GM19025 (cell line): ENCODE data around the gene GNAS-AS1.

Experiments
- ATAC-seq: cut with Tn5 transposase; IDR thresholded peaks from one replicate; pipeline ENCODE4 v1.9.1; 2021; ENCODE audit warnings: mild to moderate bottlenecking, low read depth, moderate library complexity; ENCODE audit not compliant: unreplicated experiment

The GNAS-AS1 gene

DNA sequence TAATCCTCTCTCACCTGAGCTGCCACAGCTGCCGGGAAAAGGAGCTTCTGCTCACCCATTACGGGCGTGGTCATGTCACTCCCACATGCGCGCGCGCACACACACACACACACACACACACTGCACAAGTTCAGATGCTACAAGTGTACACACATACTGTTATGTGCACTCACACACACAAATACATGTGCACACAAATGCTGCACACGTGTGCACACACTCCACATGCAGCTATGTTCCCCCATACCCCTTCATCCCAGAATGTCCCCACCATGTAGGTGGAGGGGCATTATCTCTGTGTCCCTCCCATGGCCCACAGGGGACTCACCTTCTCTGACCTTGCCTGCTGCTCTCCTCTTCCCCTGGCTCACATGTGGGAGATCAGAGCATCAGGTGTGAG, 37.3 kb downstream of the GNAS-AS1 start:
- no peak for ATAC-seq

DNA sequence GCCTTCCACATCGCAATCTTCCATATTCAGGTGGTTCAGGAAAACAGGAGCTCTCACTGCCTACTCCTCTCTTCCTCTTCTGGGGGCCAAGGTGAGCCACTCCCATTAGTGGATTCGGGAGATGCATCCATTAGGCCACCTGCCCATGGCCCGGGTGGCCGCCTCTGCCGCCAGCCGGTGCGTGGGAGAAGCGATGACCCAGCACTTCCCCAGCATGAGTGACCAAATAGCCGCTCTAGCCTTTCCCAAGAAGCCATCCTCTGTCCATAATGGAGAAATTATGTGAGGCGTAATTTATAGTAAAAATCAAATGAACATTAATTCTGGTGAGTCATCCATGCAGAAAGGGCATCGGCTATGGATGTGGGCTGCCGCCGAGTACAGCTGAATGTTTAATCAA, 39.4 kb downstream of the GNAS-AS1 start:
- no peak for ATAC-seq

DNA sequence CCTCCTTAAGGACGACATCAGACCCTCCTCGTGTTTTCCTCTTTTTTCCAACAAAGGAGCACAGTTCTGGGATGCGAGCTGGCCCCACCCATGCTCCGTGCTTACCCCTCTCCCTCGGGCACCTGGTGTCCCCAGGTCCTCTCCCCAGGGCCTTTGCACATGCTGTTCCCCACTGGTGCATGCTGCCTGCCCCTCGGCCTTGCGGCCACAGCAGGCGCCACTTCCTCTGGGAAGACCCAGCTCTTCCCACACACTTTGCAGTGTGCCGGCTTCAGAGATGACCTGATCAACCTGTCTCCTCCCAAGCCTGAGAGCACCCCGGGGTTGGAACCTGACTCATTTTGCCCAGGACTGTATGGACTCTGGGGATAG, 39.8 kb downstream of the GNAS-AS1 start:
- ATAC-seq, result no peak

DNA sequence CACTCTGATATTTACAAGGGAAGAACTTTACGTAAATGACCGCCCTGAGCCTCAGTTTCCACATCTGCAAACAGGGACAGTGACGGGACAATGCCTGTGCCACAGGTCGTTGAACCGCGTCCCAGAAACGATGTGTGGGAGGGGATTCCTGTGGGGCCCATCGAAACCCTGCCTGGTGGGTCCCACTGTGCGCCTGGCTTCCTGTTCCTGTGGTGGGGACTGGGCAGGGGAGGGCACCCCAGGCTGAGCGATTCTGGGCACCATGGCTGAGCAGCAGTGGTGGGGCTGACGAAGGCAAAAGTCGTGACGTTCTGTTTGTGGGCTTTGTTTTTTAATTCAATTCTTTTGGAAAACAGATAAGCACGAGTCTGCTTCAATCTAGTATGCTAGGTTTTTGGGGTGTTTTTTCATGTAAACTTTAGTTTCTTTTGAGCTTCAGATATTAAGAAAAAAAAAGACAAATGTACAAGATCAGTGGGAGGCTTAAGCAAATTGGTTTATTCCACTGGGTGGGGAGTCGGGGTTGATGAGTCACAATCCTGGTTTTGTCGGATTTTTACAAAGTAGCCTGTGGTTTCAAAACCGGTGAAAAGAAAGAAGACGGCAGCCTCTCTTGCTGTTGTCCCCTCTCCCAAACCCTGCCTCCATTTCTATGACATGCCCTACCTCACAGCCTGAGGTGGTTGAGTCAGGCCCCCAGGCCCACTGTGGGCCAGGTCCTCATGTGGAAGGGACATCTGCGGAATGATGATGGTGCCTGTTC, 40.4 kb downstream of the GNAS-AS1 start:
- no peak for ATAC-seq

DNA sequence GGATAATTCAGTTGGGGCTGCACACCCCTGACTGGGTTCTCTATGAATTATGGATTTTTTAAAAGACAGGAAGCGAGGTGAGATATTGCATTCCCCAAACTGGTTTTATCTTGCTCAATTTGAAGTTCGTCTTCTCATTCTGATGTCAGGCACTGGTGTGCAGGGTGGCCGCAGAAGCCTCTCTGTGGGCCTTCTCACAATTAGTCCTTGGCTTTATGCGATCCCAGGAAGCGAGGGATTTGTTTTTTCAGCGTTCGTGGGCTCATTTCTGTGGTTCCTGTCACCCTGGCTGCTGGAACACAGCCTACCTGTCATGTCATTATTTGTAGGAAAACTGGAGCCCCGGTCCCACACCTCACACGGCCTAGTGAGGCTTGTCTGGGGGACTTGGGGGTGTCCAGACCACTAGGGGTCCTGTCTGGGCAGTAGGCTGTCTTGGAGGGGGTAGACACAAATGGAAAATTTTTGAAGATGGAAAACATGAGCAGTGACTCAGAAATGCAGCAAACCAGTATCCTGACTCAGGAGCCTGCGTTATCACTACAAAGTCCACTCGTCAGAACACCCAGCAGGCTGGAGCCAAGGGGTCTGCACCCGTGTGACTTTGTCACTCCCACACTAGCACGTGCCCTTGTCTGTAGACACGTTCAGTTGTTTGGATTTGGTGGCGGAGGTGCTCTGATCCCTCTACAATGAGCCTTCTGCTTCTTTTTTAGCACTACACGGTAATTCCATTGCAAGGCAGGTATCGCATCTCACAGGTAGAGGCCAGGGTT, 42.2 kb downstream of the GNAS-AS1 start:
- no peak for ATAC-seq

DNA sequence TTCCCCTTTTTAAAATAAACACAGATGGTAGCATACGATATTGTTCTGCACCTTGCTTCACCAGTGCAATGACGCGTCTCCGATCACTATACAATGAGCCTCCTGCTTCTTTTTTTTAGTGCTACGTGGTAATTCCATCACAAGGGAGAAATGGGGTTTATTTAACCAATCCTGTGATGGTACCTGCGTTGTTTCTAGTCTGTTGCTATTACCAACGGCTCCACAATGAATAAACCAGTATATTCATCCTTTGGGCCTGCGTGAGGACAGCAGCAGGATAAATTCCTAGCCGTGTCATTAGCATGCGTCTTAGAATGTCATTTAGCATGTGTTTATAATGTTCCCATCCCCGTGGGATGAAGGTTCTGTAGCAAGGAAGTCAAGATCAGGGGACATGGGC, 42.9 kb downstream of the GNAS-AS1 start:
- ATAC-seq, result no peak

DNA sequence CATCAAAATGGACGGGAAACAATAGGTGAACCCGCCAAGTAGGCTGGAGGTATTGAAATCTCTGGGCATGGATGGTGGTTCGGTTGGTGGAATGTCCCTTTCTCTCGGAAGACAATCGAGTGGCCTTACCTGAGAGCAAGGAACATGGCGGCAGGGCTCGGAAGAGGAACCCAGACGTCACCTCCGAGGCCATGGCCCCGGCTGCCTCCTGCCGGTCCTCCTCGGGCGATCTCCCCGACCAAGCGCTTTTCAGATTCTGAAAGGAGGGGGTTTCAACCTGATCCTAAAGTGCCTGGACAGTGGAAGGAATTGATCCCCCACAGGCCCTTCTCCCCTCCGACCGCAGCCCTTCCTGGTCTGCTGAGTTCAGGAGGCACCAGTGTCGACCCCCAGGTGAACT, 47.2 kb downstream of the GNAS-AS1 start:
- no peak for ATAC-seq

DNA sequence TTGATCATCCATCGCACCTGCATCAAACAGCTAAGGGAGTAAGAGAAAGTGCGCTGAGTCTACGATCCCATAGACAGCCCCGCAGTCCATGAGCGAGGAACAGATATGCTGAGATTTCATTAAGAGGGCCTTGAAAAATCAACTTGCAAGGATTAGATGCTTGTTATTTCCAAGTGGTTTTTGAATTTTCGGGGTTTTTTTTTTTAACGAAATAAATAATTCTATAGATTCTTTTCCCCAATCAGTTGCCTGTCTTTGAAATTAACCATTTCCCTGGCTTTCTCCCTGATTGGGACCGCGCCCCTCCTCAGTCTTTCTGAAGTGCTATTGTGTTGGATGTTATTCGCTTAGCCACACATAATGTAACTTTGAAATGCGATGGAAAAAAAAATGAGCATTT, 48.6 kb downstream of the GNAS-AS1 start:
- ATAC-seq, result no peak

DNA sequence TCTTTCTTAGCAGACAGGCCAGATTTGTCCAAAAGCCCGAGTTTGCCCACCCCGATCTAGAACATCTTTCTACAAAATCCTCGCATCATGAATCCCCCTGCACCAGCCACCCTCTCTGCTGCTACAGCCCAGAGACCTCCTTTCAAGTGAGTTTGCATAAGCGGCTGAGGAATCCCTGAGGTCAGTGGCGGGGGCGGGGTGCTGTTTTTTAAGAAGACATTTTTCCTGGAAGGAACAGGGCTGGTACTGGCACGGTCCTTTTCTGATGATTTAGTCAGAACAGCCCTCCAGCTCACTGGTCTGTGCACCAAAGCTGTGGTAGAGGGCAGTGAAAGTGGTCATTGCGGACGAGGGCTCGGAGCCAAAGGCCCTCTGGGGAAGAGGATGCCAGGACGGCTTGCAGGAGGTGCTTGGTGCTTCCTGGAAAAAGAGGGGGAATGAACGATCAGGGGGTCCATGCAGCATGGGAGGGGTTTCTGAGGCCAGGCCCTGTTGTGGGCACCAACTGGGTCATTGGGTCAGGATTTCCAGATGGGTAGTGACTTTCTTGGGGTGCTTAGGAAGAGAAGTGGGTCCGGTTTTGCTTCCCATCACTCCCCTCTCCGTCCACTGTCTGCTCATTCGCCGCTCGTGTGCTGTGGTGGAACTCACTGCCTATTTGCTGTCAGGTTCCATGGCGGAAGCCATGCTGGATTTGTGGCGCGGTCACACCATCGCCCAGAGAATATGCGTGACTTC, 50.4 kb downstream of the GNAS-AS1 start:
- ATAC-seq, result no peak

DNA sequence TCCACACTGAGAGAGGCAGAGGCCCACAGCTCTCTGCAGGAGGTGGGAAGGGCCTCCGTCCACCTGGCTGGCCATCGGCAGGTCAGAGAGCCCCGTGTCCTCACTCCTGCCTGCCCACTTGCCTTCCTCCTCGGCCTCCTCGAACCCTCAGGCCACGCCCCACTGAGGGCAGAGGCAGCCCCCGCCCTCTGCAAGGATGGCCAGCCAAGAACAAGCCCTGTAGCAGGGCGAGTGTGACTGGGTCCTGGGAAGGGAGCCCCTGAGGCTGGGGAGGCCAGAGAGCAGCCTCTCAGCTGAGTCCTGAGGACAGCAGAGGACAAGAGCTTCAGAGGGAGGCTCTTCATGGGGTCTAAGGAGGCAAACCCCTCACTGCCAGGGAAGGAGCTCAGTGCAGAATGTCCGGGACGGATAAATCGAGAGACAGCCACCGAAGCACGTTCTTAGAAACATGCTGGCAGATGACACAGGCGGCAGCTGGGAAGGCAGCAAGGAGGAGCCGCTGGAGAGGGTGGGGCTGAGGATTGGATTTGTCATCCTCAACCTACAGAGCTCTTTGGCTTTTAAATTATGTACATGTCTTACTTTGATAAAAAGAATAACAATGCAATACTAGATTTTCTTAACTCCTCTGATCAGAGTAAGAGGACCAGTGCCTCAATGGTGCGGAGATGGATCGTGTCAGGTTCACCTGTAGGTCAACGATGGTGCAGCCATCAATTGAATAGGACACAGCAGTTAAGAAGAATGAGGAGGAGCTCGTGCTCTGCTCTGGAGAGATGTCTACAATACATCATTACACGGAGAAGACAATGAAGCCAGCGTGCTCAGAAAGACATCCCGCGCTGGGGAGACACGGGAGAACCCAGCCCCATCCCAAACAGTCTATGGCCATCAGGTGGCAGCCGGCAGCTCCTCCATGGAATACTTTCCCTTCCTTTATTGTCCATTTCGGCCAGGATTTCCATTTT, 53.0 kb downstream of the GNAS-AS1 start:
- no peak for ATAC-seq

DNA sequence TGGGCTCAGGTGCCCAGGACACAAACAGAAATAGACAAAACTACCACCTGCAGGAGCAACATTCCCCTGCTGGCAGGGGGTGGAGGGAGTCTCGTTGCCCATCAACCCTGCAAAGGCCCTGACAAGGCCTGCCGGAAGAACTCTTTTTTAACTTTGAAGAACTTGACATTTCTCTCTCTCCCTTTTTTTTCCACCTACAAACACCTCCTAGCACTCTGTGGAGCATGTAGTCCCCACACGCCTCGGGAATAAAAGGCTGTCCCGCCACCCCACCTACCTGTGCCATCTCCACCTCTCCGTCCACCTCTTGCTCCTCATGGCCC, 54.8 kb downstream of the GNAS-AS1 start:
- no peak for ATAC-seq

DNA sequence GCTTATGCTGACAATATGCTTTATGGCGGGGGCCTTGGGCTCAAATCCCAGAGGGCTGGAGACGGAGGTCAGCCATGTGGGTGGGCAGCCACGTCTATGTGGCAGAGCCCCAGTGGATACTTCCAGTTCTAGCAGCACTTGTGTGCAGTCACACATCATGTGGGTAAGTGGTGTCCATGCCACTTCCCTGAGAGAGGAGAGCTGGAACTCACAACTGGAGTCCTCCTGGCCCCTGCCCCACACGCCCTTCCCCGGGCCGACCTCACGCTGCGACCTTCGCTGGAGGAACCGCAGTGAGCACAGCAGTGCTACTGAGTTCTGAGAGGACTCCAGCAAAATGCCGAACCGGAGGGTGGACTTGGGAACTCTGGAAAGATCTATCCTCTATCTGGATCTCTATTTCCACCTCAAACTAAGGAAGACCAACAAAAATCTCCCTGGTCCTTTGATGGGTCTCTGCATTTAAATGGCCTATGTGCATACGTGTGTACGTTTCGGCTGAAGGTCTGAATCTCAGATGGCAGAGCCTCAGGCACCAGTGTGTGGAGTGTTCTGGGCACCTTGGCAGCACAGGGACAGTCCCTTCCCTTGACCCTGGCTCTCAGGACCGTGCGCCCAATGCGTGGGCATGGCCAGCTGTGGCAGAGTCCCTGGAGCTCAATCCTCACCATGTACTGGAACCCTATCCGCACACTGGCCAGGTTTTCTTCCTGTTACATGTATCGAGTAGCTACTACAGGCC, 55.4 kb downstream of the GNAS-AS1 start:
- ATAC-seq, result no peak

DNA sequence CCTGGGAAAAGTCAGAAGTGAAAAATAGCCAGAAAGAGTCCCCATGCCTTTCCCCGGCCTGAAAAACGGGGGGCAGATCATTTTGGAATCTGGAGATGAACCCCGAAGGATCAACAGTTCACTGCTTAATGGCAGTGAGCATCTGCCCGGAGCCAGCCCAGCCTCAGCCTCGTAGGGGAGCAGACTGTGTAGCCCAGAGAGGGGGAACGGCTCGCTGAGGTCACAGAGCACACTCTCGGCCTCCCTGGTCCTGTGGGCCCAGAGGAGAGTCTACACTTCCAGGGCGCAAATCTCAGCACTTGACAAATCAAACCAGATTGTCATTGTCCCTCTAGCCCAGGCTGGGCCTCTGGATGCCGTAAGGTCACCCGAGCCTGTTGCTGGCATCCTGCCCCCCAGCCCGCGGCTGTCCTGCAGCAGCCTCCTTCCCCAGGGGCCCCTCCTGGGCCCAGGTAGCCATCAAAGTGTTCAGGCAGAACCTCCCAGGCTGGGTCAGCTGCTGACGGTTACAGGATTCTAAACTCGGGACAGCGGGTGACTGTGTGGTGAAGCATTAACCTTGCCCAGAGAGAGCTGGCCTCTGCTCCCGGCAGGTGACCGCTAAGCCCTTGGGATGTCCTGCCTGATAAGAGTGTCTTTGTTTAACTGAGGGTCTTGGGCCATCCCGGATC, 56.1 kb downstream of the GNAS-AS1 start:
- no peak for ATAC-seq

DNA sequence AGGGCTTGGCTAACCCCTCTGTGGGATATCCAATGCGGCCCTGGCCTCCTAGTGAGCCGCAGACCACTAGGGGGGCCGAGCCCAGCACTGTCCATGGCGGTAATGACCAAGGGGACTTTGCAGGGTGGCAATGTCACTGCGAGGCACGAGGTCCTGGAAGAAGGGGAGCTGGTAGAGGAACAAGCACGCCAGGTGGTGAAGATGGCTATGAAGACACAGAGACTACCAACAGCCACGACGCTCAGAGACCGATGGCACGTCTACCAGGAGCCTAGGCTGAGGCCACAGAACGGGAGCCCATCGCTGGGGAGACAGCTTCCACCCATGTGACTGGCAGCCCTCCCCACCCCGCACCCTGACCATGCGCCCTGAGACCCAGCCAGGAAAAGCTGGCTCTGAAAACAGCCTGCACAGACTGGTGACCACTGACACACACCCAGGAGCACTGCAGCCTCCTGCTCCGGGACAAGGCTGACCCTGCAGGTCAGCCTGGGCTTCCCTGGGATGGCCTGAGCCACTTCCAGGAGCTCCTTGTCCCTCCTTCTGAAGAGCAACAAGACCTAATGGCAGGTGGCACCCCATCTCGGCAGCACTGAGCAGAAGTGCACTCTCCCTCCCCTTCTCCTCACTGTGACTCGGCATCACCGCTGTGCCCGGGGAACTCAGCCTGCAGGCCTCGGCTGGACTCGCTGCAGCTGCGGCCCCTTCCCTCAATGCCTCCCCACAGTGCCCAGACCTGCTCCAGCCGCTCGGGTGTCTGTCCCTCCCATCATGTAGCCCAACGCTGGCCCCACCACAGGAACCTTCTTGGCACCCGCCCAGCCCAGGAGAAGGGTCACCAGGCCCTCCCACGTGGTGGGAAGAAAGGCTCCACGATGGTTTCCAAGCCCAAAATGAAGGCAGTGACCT, 56.9 kb downstream of the GNAS-AS1 start:
- no peak for ATAC-seq

DNA sequence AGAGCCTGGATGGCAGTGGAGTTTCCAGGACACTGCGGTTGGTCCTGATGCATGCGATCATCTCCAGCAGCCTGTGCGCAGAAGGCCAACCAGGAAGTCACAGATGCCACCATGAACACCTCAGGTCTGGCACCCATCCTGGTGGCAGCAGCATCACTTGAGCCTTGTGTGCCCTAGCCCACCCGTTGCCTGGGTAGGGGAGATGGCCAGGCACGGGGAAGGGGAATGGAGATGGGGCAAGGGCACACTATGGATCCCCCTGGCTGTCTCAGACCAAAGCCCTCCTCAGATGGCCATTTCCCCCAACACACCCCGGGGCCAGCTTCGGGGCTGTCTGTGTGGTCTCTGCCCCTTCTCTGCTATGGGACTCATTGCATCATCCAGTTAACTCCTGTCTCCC, 58.3 kb downstream of the GNAS-AS1 start:
- ATAC-seq, result no peak

DNA sequence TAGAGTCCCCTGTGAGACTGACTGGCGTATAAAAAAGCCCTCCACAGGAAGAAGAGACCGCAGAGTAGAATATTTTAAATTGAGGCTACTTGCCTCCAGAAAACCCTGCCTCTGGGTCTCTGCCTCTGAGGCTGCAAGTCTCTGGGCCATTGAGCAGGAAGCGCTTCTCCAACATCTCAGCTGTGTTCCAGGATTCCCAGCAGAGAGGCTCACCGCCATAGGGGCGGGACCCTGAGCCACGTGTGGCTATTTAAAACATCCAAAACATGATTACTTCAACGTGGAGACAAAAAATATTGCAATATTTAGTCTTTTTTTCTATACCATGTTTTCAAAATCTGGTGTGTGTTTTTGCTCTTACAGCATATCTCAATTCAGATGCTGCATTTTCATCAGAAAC, 59.4 kb downstream of the GNAS-AS1 start:
- no peak for ATAC-seq

DNA sequence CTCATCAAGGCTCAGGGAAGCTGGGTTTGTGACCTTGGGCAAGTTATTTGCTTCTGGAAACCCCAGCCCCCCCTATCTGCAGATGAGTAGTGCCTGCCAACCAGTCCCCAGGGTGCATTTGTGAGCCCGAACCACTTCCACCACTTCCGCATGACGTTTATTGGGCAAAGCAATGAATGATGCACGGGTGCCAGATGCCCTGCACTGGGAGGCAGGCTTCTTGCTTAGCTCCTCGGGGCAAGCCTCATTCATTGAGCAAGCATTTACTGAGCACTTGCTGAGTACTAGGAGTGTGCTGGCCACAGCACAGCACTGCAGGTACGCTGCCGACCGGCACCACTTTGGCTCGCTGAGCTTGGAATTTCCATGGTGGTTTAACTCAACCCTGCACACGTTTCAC, 60.2 kb downstream of the GNAS-AS1 start:
- no peak for ATAC-seq

DNA sequence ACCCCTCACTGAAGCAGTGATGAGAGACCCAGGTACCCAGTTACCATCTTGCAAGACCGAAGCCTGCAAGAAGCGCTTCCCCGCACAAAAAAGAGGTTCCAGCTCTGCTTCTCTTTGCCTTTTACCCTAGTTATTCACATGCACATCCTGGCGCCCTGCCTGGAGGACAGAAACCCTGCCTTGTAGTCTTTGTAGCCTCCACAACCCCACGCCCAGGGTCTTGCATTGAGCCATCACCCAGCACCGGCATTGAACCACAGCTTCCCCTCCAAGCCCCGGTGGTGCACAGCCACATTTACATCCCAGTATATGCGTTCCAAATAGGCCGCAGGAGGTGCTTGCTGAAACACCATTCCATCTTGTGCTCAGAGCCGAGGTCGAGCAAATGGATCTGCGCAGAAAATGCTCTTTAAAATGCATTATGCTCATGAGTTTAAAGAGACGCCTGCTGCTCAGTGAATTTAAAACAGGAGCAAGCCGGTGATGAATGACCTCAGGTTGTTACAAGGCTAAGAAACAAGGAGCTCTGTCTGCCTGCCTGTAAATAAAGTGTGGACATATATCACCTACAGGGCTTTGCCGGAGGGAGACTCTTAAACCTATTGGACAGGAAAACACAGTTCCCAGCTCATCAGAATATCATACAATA, 61.7 kb downstream of the GNAS-AS1 start:
- no peak for ATAC-seq
